BJ (cell line): ENCODE measurements around the gene DZIP3. TPM values are rescaled to one million over a fixed set of nuclear protein-coding genes. Genes with fewer than 3 reads are reported as not detected.

Experiments
- CTCF ChIA-PET: fragments of 350-600 bp; formaldehyde crosslinking; extraction: SDS; loops from one replicate; lab custom pipeline; 2021; ENCODE audit warnings: antibody characterized with exemption, inconsistent platforms; lab: Yijun Ruan, JAX
- POLR2A ChIA-PET: fragments of 300-600 bp; sonication (Branson Sonifier 250); formaldehyde crosslinking; extraction: SDS; loops from one replicate; lab custom pipeline; 2021; ENCODE audit warnings: antibody characterized with exemption; lab: Charles Lee
- DNase-seq: peaks from one replicate; pipeline ENCODE4 v3.0.0-alpha.2; 2011; ENCODE audit warnings: low read depth
- H3K27me3 ChIP-seq: 2 replicates; pipeline ENCODE4 v1.6.0; 2011; ENCODE audit warnings: low read length; ENCODE audit not compliant: control insufficient read depth, insufficient read depth
- H3K36me3 ChIP-seq: 2 replicates; pipeline ENCODE4 v1.5.1; 2011; ENCODE audit warnings: low read length; ENCODE audit not compliant: control insufficient read depth, insufficient read depth
- H3K4me3 ChIP-seq: 2 replicates; pipeline ENCODE4 v1.5.1; 2011; ENCODE audit warnings: low read depth, mild to moderate bottlenecking, control low read depth, low read length
- CTCF ChIP-seq: IDR thresholded peaks from 2 replicates; pipeline ENCODE4 v1.5.1; 2011; ENCODE audit warnings: low read depth, mild to moderate bottlenecking, control low read depth, inconsistent platforms, low read length, moderate library complexity; ENCODE audit not compliant: insufficient read depth
- polyA plus RNA-seq: library from polyadenylated mRNA; depleted of rRNA; stranded (reverse); fragments of >200 nt; gene quantifications from 2 replicates; pipeline ENCODE4 v1.2.3, GENCODE V29; 2011

Gene DZIP3
- polyA plus RNA-seq, 1 experiment, result 5.4 TPM

- peak; percentile 28 for TF ChIP-seq CTCF
These were observed 37.0 kb upstream of the DZIP3 start for GRCh38 chr3:108552267-108553159.

DNA sequence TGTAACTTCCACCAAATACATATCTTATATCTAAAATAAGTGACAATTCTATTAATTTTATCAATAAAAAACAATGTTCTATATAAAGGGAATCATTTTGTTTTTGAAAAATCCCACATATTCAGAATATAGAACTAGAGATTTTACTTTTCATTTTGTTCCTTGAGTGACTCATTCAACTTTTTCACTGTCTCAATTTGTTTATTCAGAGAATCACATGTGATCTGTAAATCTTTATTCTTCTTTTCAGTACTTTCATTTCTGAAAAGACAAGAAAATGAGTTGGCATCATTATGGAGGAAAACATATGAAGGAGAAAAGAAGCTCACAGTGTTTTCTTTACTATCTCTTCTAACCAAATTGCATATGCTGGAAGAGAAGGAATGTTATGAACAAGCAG lies 35.3 kb upstream of the DZIP3 start:
- POLR2A ChIA-PET, result no interaction called here
- Histone ChIP-seq H3K4me3 (no peak overlapping the region), H3K36me3 (no peaks in the 10 kb centered on the region), H3K27me3 (no peaks in the 10 kb centered on the region)
- no peak for TF ChIP-seq CTCF
- CTCF ChIA-PET, result interaction anchor here (1.1 to 3.6 kb wide), 4 partner anchors 17 to 67 kb away, joined by 3 to 47 read pairs (median 11); no protein-coding TSS in a partner anchor
- no peak for DNase-seq

More at GRCh38 chr3:108552267-108553159, 37.0 kb upstream of the DZIP3 start:
- ChIA-PET POLR2A (no interaction called here), CTCF (interaction anchor here (0.6 to 3.6 kb wide), 21 partner anchors 9 to 1304 kb away, joined by 3 to 47 read pairs (median 4); no protein-coding TSS in a partner anchor)
- Histone ChIP-seq H3K27me3 (no peaks in the 10 kb centered on the region), H3K36me3 (no peaks in the 10 kb centered on the region), H3K4me3 (no peak overlapping the region)
- no peak for DNase-seq

- POLR2A ChIA-PET, result no interaction called here
- Histone ChIP-seq H3K4me3 (no peak overlapping the region), H3K36me3 (no peaks in the 10 kb centered on the region), H3K27me3 (no peaks in the 10 kb centered on the region)
- no peak for DNase-seq
- CTCF ChIA-PET, result interaction anchor here (0.9 to 1.6 kb wide), 4 partner anchors 15 to 68 kb away, joined by 3 to 4 read pairs (median 4); no protein-coding TSS in a partner anchor
- TF ChIP-seq CTCF, result no peak
These were observed 34.5 kb upstream of the DZIP3 start for GRCh38 chr3:108554913-108555571.

GRCh38 chr3:108555966-108556581 lies 33.4 kb upstream of the DZIP3 start:
- ChIA-PET POLR2A (no interaction called here), CTCF (interaction anchor here (0.9 to 1.6 kb wide), 3 partner anchors 66 to 69 kb away, joined by 3 to 4 read pairs (median 4); no protein-coding TSS in a partner anchor)
- no peak for DNase-seq
- Histone ChIP-seq H3K36me3 (peaks cover 1% of the 10 kb centered on the region; the same call in 1 of the 2 replicates), H3K27me3 (no peaks in the 10 kb centered on the region), H3K4me3 (no peak overlapping the region)
- TF ChIP-seq CTCF, result no peak

GRCh38 chr3:108562565-108562964 lies 27.0 kb upstream of the DZIP3 start:
- Histone ChIP-seq H3K36me3 (peaks cover 1% of the 10 kb centered on the region; the same call in 1 of the 2 replicates), H3K27me3 (no peaks in the 10 kb centered on the region), H3K4me3 (no peak overlapping the region)
- ChIA-PET POLR2A (no interaction called here), CTCF (no interaction called here)
- TF ChIP-seq CTCF, result no peak
- DNase-seq, result no peak
